AG04450 (cell line): Measurements from ENCODE around the gene CRNKL1. TPM values are rescaled to one million over a fixed set of nuclear protein-coding genes. Genes with fewer than 3 reads are reported as not detected.
"Not testable (repeated sequence)": the region's sequence is repeated elsewhere in the genome, so short reads cannot be mapped to it uniquely, and the experiment has no call there.

Experiments used
- CTCF ChIA-PET: fragments of 300-600, 350-600 bp; formaldehyde crosslinking; extraction: SDS; loops from one replicate; lab custom pipeline; 2022; ENCODE audit warnings: antibody characterized with exemption, inconsistent platforms; lab: Charles Lee
- POLR2A ChIA-PET: fragments of 350-600 bp; formaldehyde crosslinking; extraction: SDS; loops from one replicate; lab custom pipeline; 2021; ENCODE audit warnings: antibody characterized with exemption, inconsistent platforms; lab: Yijun Ruan, JAX
- DNase-seq: peaks from one replicate; pipeline ENCODE4 v3.0.0-alpha.2; 2011; ENCODE audit warnings: low read depth, low spot score
- H3K27ac ChIP-seq: one replicate; pipeline ENCODE4 v1.5.1; 2012; ENCODE audit warnings: low read depth, low read length, control low read depth
- H3K27me3 ChIP-seq: one replicate; pipeline ENCODE4 v1.6.0; 2012; ENCODE audit warnings: low read length; ENCODE audit not compliant: control insufficient read depth, insufficient read depth
- H3K4me3 ChIP-seq: 2 replicates; pipeline ENCODE4 v1.5.1; 2011; ENCODE audit warnings: mild to moderate bottlenecking, low read depth, low read length, control low read depth
- H3K9me3 ChIP-seq: 2 replicates; pipeline ENCODE4 v1.5.1; 2012; ENCODE audit warnings: low read length; ENCODE audit not compliant: control insufficient read depth, insufficient read depth
- polyA plus RNA-seq: library from polyadenylated mRNA; depleted of rRNA; stranded (reverse); fragments of >200 nt; gene quantifications from 2 replicates; pipeline ENCODE4 v1.2.3, GENCODE V29; 2011
- TF ChIP-seq, protein P1 (sequence below): IDR thresholded peaks from 2 replicates; pipeline ENCODE4 v1.5.1; 2011; ENCODE audit warnings: low read depth, low read length, control low read depth, inconsistent platforms

The CRNKL1 gene
- polyA plus RNA-seq, 1 experiment, result 21.0 TPM

GRCh38 chr20:20009784-20010253 is 42.4 kb downstream of the CRNKL1 start:
- H3K27ac ChIP-seq, result peak overlapping the region; percentile 11
- POLR2A ChIA-PET, result interaction anchor here (0.7 to 1.9 kb wide), 4 partner anchors 16 to 261 kb away, joined by 3 to 12 read pairs (median 3); no protein-coding TSS in a partner anchor
- H3K9me3 ChIP-seq, result no peaks in the 10 kb centered on the region
- no peaks in the 10 kb centered on the region for H3K27me3 ChIP-seq
- TF ChIP-seq, protein P1, sequence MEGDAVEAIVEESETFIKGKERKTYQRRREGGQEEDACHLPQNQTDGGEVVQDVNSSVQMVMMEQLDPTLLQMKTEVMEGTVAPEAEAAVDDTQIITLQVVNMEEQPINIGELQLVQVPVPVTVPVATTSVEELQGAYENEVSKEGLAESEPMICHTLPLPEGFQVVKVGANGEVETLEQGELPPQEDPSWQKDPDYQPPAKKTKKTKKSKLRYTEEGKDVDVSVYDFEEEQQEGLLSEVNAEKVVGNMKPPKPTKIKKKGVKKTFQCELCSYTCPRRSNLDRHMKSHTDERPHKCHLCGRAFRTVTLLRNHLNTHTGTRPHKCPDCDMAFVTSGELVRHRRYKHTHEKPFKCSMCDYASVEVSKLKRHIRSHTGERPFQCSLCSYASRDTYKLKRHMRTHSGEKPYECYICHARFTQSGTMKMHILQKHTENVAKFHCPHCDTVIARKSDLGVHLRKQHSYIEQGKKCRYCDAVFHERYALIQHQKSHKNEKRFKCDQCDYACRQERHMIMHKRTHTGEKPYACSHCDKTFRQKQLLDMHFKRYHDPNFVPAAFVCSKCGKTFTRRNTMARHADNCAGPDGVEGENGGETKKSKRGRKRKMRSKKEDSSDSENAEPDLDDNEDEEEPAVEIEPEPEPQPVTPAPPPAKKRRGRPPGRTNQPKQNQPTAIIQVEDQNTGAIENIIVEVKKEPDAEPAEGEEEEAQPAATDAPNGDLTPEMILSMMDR, result no peak
- no peak for DNase-seq
- no peak overlapping the region for H3K4me3 ChIP-seq
- CTCF ChIA-PET, result interaction anchor here (0.5 to 1.3 kb wide), 4 partner anchors 15 to 650 kb away, joined by 3 to 5 read pairs (median 4); no protein-coding TSS in a partner anchor

DNA sequence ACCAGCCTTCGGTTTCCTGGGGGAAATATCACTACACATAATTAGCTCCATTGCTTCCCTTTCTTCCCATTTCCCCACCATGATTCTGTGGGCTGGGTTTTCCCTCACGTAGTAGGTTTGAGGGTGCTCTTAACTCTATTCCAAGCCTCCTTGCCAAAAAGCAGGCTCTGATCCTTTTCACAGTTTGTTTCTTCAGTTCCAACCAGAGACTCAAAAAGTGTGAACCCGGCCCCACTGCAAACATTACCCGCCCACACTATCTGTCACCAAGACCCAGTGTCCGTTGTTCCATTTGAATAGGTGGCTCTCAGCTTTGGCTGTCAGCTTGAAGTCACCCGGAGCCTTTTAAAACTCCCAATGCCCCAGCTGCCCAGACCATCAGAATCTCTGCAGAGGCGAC is 46.9 kb downstream of the CRNKL1 start:
- no peak for DNase-seq
- ChIA-PET POLR2A (no interaction called here), CTCF (interaction anchor here (0.7 to 3.4 kb wide), 5 partner anchors 11 to 219 kb away, joined by 3 to 19 read pairs (median 3); partner anchors contain the start of gene NAA20)
- no peaks in the 10 kb centered on the region for H3K27me3 ChIP-seq
- H3K9me3 ChIP-seq, result no peaks in the 10 kb centered on the region
- no peak overlapping the region for H3K4me3 ChIP-seq
- TF ChIP-seq, protein P1, result no peak
- H3K27ac ChIP-seq, result no peak overlapping the region

GRCh38 chr20:20003955-20004322 is 48.3 kb downstream of the CRNKL1 start:
- H3K27ac ChIP-seq, H3K27me3 ChIP-seq, H3K9me3 ChIP-seq, H3K4me3 ChIP-seq, DNase-seq: not testable (repeated sequence)
- ChIA-PET POLR2A (interaction anchor here (0.6 kb wide), 1 partner anchor 34 kb away, joined by 4 read pairs; no protein-coding TSS in a partner anchor), CTCF (interaction anchor here (1.3 to 3.4 kb wide), 3 partner anchors 10 to 311 kb away, joined by 3 to 19 read pairs (median 12); partner anchors contain the start of gene NAA20)

- no peak for DNase-seq
- ChIA-PET POLR2A (interaction anchor here (0.6 to 1.7 kb wide), 5 partner anchors 7 to 1309 kb away, joined by 3 to 9 read pairs (median 5); partner anchors contain the start of gene RIN2), CTCF (interaction anchor here (0.7 to 3.4 kb wide), 3 partner anchors 9 to 310 kb away, joined by 3 to 19 read pairs (median 4); no protein-coding TSS in a partner anchor)
- Histone ChIP-seq H3K27me3 (no peaks in the 10 kb centered on the region), H3K4me3 (no peak overlapping the region), H3K27ac (peak overlapping the region; percentile 49), H3K9me3 (no peaks in the 10 kb centered on the region)
- TF ChIP-seq, protein P1, result no peak
Observed at GRCh38 chr20:20003031-20003954, 49.0 kb downstream of the CRNKL1 start.
